CD4-positive, alpha-beta T cell treated with Interleukin-6 at 100 ng/mL for 8 hours (primary cell): Measurements from ENCODE around the gene TAF1.
A peak's percentile ranks its signal among the peaks of the same experiment; 100 is the strongest.
"Not testable (repeated sequence)": the region's sequence is repeated elsewhere in the genome, so short reads cannot be mapped to it uniquely, and the experiment has no call there.

Experiments
- DNase-seq: peaks from one replicate; pipeline ENCODE4 v3.0.0-alpha.2; 2020; ENCODE audit warnings: mixed read lengths, low spot score

The TAF1 gene

GRCh38 chrX:71420686-71421085 lies 54.5 kb downstream of the TAF1 start:
- DNase-seq: no peak

DNA sequence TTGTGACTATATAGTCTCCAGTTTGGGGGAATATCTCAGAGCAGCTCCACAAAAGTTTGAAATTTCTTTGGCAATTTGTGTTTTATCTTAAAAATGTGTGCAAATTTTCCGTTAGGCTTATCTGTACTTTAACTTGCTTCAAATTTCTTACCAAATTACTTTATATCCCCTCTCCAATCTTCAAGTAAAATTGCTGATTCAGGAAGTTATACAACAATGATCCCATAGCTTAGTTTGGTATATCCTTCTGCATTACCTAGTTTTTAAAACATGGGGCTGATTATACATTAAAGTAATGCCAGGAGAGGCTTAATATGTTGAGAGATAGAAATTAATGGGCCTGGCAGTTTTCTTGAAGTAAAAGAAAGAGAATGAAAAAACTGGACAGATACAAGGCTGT lies 66.6 kb downstream of the TAF1 start:
- no peak for DNase-seq

DNA sequence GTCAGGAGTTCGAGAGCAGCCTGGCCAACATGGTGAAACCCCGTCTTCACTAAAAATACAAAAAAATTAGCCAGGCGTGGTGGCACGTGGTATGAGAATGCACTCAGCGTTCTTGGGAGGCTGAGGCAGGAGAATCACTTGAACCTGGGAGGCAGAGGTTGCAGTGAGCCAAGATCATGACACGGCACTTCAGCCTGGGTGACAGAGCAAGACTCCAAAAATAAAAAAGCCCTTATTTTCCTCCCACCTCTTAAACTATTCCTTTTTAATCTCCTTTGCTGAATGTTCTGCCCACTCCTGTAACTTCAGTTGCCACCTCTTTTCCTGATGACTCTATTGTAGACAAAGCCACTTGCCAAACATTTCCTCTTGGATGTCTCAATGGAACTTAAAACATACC lies 72.6 kb downstream of the TAF1 start:
- no peak for DNase-seq

- DNase-seq: no peak
Measured at GRCh38 chrX:71439420-71439819, 73.3 kb downstream of the TAF1 start.

DNA sequence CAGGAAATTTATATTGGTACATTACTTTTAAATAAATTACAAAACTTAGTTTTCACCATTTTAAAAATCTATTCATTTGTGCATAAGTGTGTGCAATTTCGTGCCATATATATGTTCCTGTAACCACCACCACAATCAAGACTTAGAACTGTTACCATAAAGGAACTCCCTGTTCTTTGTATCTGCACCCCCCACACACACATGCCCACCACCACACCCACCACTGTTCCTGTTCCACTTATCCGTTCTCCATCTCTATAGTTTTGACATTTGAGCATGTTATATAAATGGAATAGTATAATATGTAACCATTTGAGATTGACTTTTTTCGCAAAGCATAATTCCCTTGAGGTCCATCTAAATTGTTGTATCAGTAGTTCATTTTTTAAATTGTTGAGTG lies 73.7 kb downstream of the TAF1 start:
- no peak for DNase-seq

DNA sequence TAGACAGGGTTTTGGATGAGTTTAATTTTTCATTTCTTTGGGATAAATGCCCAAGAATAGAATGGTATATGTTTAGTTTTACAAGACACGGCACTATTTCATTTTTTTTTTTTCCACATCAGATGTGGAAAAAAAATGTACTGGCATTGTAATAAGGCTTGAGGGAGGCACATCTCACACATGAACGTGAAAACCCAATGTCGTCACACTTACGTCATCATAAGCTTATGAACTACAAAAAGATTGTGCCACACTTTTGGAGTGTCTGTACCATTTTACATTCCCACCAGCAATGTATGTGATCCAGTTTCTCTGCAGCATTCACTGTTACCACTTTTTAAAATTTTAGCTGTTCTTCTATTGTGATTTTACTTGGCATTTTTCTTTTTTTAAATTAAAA lies 74.2 kb downstream of the TAF1 start:
- no peak for DNase-seq

- DNase-seq: not testable (repeated sequence)
Measured at GRCh38 chrX:71441809-71442208, 75.7 kb downstream of the TAF1 start.

- no peak for DNase-seq
Measured at GRCh38 chrX:71450433-71451106, 84.4 kb downstream of the TAF1 start.

DNA sequence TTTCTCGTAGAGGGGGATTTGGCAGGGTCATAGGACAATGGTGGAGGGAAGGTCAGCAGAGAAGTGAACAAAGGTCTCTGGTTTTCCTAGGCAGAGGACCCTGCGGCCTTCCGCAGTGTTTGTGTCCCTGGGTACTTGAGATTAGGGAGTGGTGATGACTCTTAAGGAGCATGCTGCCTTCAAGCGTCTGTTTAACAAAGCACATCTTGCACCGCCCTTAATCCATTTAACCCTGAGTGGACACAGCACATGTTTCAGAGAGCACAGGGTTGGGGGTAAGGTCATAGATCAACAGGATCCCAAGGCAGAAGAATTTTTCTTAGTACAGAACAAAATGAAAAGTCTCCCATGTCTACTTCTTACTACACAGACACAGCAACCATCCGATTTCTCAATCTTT lies 85.4 kb downstream of the TAF1 start:
- DNase-seq: not testable (repeated sequence)

DNA sequence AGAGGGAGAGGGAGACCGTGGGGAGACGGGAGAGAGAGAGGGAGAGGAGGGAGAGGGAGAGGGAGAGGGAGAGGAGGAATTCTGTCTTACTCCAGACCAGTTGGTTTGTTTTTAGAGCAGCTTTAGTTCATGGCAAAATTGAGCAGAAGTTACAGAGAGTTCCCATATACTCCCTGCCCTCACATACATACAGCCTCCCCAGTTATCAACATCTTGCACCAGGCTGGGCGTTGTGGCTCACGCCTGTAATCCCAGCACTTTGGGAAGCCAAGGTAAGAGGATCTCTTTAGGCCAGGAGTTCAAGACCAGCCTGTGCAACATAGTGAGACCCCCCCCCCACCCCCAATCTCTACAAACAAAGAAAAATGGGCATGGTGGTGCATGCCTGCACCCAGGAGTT lies 86.9 kb downstream of the TAF1 start:
- no peak for DNase-seq

DNA sequence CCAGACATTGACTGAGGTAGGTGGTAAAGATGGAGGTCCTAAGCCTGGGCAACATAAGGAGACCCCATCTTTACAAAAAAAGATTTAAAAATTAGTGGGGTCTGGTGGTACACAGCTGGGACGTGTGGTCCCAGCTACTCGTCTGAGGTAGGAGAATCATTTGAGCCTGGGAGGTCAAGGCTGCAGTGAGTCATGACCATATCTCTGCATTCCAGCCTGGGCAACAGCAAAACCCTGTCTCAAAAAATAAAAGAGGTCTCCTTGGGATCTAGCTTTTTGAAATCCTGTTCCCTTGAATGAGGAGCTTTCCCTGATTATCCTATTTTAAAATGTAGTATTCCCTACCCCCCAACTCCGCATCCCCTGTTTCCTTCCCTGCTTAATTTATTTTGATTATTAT lies 88.1 kb downstream of the TAF1 start:
- no peak for DNase-seq

GRCh38 chrX:71458866-71459265 lies 92.7 kb downstream of the TAF1 start:
- no peak for DNase-seq

GRCh38 chrX:71464968-71465367 lies 98.8 kb downstream of the TAF1 start:
- no peak for DNase-seq

DNA sequence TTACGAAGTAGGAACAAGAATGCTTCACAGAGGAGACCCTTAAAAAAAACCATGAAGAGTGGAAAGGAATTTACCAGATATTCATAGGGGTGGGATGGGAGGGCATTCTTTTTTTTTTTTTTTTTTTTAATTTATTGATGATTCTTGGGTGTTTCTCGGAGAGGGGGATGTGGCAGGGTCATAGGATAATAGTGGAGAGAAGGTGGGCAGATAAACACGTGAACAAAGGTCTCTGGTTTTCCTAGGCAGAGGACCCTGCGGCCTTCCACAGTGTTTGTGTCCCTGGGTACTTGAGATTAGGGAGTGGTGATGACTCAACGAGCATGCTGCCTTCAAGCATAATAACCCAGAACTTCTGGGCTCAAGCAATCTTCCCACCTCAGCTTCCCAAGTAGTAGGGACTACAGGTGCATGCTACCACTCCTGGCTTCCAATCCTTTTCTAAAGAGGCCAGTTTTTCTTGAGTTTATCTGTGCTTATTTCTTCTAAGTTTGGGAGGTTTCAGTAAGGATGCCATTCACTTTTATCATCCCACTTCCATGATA lies 100.9 kb downstream of the TAF1 start:
- no peak for DNase-seq

DNA sequence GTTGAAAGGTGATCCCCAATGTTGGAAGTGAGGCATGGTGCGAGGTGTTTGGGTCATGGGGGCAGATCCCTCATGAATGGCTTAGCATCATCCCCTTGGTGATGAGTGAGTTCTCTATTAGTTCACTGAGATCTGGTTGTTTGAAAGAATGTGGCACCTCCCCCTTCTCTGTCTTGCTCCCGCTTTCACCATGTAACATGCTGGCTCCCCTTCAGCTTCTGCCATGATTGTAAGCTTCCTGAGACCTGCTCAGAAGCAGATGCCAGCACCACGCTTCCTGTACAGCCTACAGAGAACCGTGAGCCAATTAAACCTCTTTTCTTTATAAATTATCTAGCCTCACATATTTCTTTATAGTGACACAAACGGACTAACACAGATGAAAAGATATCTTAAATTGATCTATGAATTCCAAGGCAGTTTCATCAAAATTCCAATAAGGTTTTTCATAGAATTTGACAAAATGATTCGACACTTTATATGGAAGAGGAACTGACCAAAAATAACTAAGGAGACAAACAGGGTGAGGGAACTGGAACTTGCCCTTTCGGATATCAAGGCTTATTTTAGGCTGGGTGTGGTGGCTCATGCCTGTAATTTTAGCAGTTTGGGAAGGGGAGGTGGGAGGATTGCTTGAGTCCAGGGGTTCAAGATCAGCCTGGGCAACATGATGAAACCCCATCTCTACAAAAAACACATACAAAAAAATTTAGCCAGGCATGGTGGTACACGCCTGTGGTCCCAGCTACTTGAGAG lies 109.8 kb downstream of the TAF1 start:
- no peak for DNase-seq

- DNase-seq: no peak
Measured at GRCh38 chrX:71482228-71482958, 116.2 kb downstream of the TAF1 start.

GRCh38 chrX:71487814-71488213 lies 121.7 kb downstream of the TAF1 start:
- DNase-seq: no peak

GRCh38 chrX:71489540-71489939 lies 123.4 kb downstream of the TAF1 start:
- DNase-seq: no peak

- DNase-seq: peak; percentile 36
Measured at GRCh38 chrX:71492231-71493065, 126.3 kb downstream of the TAF1 start.

GRCh38 chrX:71493111-71493613 lies 127.0 kb downstream of the TAF1 start:
- DNase-seq: no peak

- not testable (repeated sequence) for DNase-seq
Measured at GRCh38 chrX:71495979-71496378, 129.8 kb downstream of the TAF1 start.

- no peak for DNase-seq
Measured at GRCh38 chrX:71496476-71496875, 130.3 kb downstream of the TAF1 start.
